Esophagus squamous epithelium (tissue), 5 donors: ENCODE data around the gene PRKN. TPM values are rescaled to one million over a fixed set of nuclear protein-coding genes. Genes with fewer than 3 reads are reported as not detected.

ENCODE experiments used
- DNase-seq: peaks from one replicate; lab custom pipeline; 2025; lab: John Stamatoyannopoulos, UW
- H3K27ac ChIP-seq, 4 donors: fragments of 200-600 bp; sonication (generic); one replicate each; pipeline ENCODE4 v1.5.1; 2016 to 2019; ENCODE audit warnings: mild to moderate bottlenecking in 1 of 4
- H3K27me3 ChIP-seq, 4 donors: fragments of 200-600 bp; sonication (generic); 1 replicate in 3 of 4; 2 replicates in 1 of 4; pipeline versions ENCODE4 v1.5.1 to v1.6.0; 2017 to 2021; ENCODE audit warnings: antibody characterized with exemption in 1 of 4
- H3K36me3 ChIP-seq, 3 donors: fragments of 200-600 bp; sonication (generic); one replicate each; pipeline ENCODE4 v1.5.1; 2016 to 2019
- H3K4me1 ChIP-seq, 3 donors: fragments of 200-600 bp; sonication (generic); one replicate each; pipeline ENCODE4 v1.5.1; 2017 to 2019
- H3K4me3 ChIP-seq, 4 donors: fragments of 200-600 bp; sonication (generic); 1 replicate in 3 of 4; 2 replicates in 1 of 4; pipeline ENCODE4 v1.5.1; 2016 to 2019; ENCODE audit warnings: mild to moderate bottlenecking in 2 of 4, moderate library complexity in 1 of 4
- H3K9me3 ChIP-seq, 3 donors: fragments of 200-600 bp; sonication (generic); one replicate each; pipeline ENCODE4 v1.5.1; 2016 to 2019
- CTCF ChIP-seq, 6 experiments: fragments of 450-650 bp in 4 of 6; fragments of 200-600 bp in 2 of 6; sonication (generic) in 2 of 6; IDR thresholded peaks; one replicate each; pipeline ENCODE4 v1.5.1; 2016 to 2019; ENCODE audit warnings: antibody characterized with exemption in 6 of 6, mild to moderate bottlenecking in 4 of 6, moderate library complexity in 4 of 6
- POLR2A ChIP-seq, 4 donors: fragments of 450-650 bp; IDR thresholded peaks; one replicate each; pipeline ENCODE4 v1.6.1; 2017; ENCODE audit warnings: antibody characterized with exemption in 4 of 4, mild to moderate bottlenecking in 4 of 4, moderate library complexity in 3 of 4
- WGBS, 2 donors: methylation state at CpG; one replicate each; pipeline ENCODE4 v1.1.5; 2018; 5-methylcytosine and 5-hydroxymethylcytosine counted together
- intact Hi-C: fragments of 100-400 bp; cut with DNase I; formaldehyde crosslinking; loops from one replicate; pipeline ENCODE4 v1.15.0; 2022
- total RNA-seq, 4 donors: library from RNA; depleted of rRNA; stranded (reverse); fragments of >200 nt; gene quantifications; one replicate each; pipeline ENCODE4 v1.1.0, GENCODE V29; 2016
- donor health status: DM: yes; HTN: yes; CAD: no.

The PRKN gene
- total RNA-seq, 4 donors from 2014 or later = 0.70 to 5.5 (median 2.2) TPM

- no peaks in the 10 kb centered on the region for H3K36me3 ChIP-seq
These were observed 1334.3 kb downstream of the PRKN start for GRCh38 chr6:161393292-161393691.

GRCh38 chr6:161389756-161390155 is 1337.8 kb downstream of the PRKN start:
- intact Hi-C loops = no loop called here
- no peak overlapping the region for H3K27ac ChIP-seq
- 82 to 94% methylated on average over 3 of the region's 3 CpGs for WGBS, 2 donors
- no peak for TF ChIP-seq CTCF (IDR thresholded peaks at IDR 0.05)
- no peak for TF ChIP-seq POLR2A (IDR thresholded peaks at IDR 0.05)
- no peak overlapping the region for H3K4me3 ChIP-seq
- no peaks in the 10 kb centered on the region for H3K27me3 ChIP-seq
- H3K36me3 ChIP-seq = no peaks in the 10 kb centered on the region
- H3K4me1 ChIP-seq = peaks cover 0 to 9% (median 0%) of the 10 kb centered on the region in 3 donors
- H3K9me3 ChIP-seq = no peaks in the 10 kb centered on the region
- DNase-seq = no peak

More at GRCh38 chr6:161393292-161393691, 1334.3 kb downstream of the PRKN start:
- WGBS, 2 donors = 44 to 66% methylated on average over 3 of the region's 3 CpGs
- H3K4me3 ChIP-seq = no peak overlapping the region
- TF ChIP-seq POLR2A (IDR thresholded peaks at IDR 0.05) (no peak), CTCF (IDR thresholded peaks at IDR 0.05) (no peak)
- H3K27me3 ChIP-seq = no peaks in the 10 kb centered on the region
- peaks cover 0 to 24% (median 0%) of the 10 kb centered on the region in 3 donors for H3K4me1 ChIP-seq
- DNase-seq = no peak
- intact Hi-C loops = no loop called here
- no peaks in the 10 kb centered on the region for H3K9me3 ChIP-seq
- H3K27ac ChIP-seq = no peak overlapping the region

- Histone ChIP-seq H3K27ac (no peak overlapping the region), H3K4me1 (no peaks in the 10 kb centered on the region), H3K36me3 (no peaks in the 10 kb centered on the region), H3K9me3 (no peaks in the 10 kb centered on the region), H3K4me3 (no peak overlapping the region), H3K27me3 (no peaks in the 10 kb centered on the region)
- 94 to 97% methylated on average over 6 of the region's 6 CpGs for WGBS, 2 donors
- TF ChIP-seq CTCF (IDR thresholded peaks at IDR 0.05) = no peak
- DNase-seq = no peak
- intact Hi-C loops = no loop called here
These were observed 1343.6 kb downstream of the PRKN start for GRCh38 chr6:161383951-161384350.

GRCh38 chr6:161379834-161380582 is 1347.6 kb downstream of the PRKN start:
- no peak for DNase-seq
- WGBS, 2 donors = 70 to 76% methylated on average over 8 of the region's 8 CpGs
- no peaks in the 10 kb centered on the region for H3K27me3 ChIP-seq
- intact Hi-C loops = no loop called here
- no peak overlapping the region for H3K4me3 ChIP-seq
- H3K9me3 ChIP-seq = no peaks in the 10 kb centered on the region
- no peak overlapping the region for H3K27ac ChIP-seq
- TF ChIP-seq CTCF (IDR thresholded peaks at IDR 0.05) (no peak), POLR2A (IDR thresholded peaks at IDR 0.05) (no peak)
- no peaks in the 10 kb centered on the region for H3K36me3 ChIP-seq
- H3K4me1 ChIP-seq = peaks cover 6 to 16% (median 9%) of the 10 kb centered on the region in 3 donors

- no peak for DNase-seq
- no peaks in the 10 kb centered on the region for H3K9me3 ChIP-seq
- intact Hi-C loops = no loop called here
- H3K4me3 ChIP-seq = no peak overlapping the region
- H3K27ac ChIP-seq = no peak overlapping the region
- peaks cover 11 to 26% (median 15%) of the 10 kb centered on the region in 3 donors for H3K4me1 ChIP-seq
- no peaks in the 10 kb centered on the region for H3K27me3 ChIP-seq
- no peaks in the 10 kb centered on the region for H3K36me3 ChIP-seq
- WGBS, 2 donors = 85 to 90% methylated on average over 6 of the region's 12 CpGs
- TF ChIP-seq POLR2A (IDR thresholded peaks at IDR 0.05) = no peak
These were observed 1349.5 kb downstream of the PRKN start for GRCh38 chr6:161378115-161378514.
